DOHH2 (cell line): Measurements from ENCODE around the gene UPF1.

Experiments
- H3F3A ChIP-seq: fragments of 200-600 bp; sonication (generic), shearing (Covaris generic); 2 replicates; pipeline ENCODE4 v1.6.0; 2016; ENCODE audit warnings: antibody characterized with exemption, mild to moderate bottlenecking; ENCODE audit not compliant: control insufficient read depth, insufficient read depth
- H3K27ac ChIP-seq: fragments of 200-600 bp; sonication (generic); 2 replicates; pipeline ENCODE4 v1.5.1; 2014; ENCODE audit warnings: low read depth, mild to moderate bottlenecking, low read length, moderate library complexity
- H3K27me3 ChIP-seq: fragments of 200-600 bp; sonication (generic); 2 replicates; pipeline ENCODE4 v1.6.1; 2014; ENCODE audit warnings: mild to moderate bottlenecking, low read length, mixed read lengths; ENCODE audit not compliant: control insufficient read depth
- H3K36me3 ChIP-seq: fragments of 200-600 bp; sonication (generic); 2 replicates; pipeline ENCODE4 v1.6.1; 2014; ENCODE audit warnings: mild to moderate bottlenecking, low read length, moderate library complexity, mixed read lengths; ENCODE audit not compliant: control insufficient read depth
- H3K4me1 ChIP-seq: fragments of 200-600 bp; sonication (generic); 2 replicates; pipeline ENCODE4 v1.6.1; 2014; ENCODE audit warnings: mild to moderate bottlenecking, low read length, mixed read lengths; ENCODE audit not compliant: control insufficient read depth
- H3K4me2 ChIP-seq: fragments of 200-600 bp; sonication (generic); 2 replicates; pipeline ENCODE4 v1.6.0; 2014; ENCODE audit warnings: mild to moderate bottlenecking, low read length, moderate library complexity
- H3K4me3 ChIP-seq: fragments of 200-600 bp; sonication (generic); 2 replicates; pipeline ENCODE4 v1.5.1; 2014; ENCODE audit warnings: mild to moderate bottlenecking, low read length, mixed read lengths
- H3K79me2 ChIP-seq: fragments of 200-600 bp; sonication (generic); 2 replicates; pipeline ENCODE4 v1.6.1; 2014; ENCODE audit warnings: mild to moderate bottlenecking, low read length, mixed read lengths; ENCODE audit not compliant: control insufficient read depth
- H3K9me2 ChIP-seq: fragments of 200-600 bp; sonication (generic); replicated peaks from 2 replicates; pipeline ENCODE4 v1.6.1; 2014; ENCODE audit warnings: mild to moderate bottlenecking, low read length, mixed read lengths; ENCODE audit not compliant: control insufficient read depth
- H3K9me3 ChIP-seq: fragments of 200-600 bp; sonication (generic); 2 replicates; pipeline ENCODE4 v1.6.1; 2014; ENCODE audit warnings: antibody characterized with exemption, low read length, mixed read lengths; ENCODE audit not compliant: control insufficient read depth, insufficient read depth
- H4K20me1 ChIP-seq: fragments of 200-600 bp; sonication (generic); 2 replicates; pipeline ENCODE4 v1.6.0; 2014; ENCODE audit warnings: low read depth, mild to moderate bottlenecking, antibody characterized with exemption, low read length, moderate library complexity; ENCODE audit not compliant: control insufficient read depth, insufficient read depth
- EZH2phosphoT487 ChIP-seq: fragments of 200-600 bp; sonication (generic); IDR thresholded peaks from 2 replicates; pipeline ENCODE4 v1.6.1; 2017; ENCODE audit warnings: borderline replicate concordance, mild to moderate bottlenecking, antibody characterized with exemption, low read length, moderate library complexity, mixed read lengths
- TF ChIP-seq, protein P1 (sequence below): fragments of 200-600 bp; sonication (generic); IDR thresholded peaks from one replicate; pipeline ENCODE4 v1.5.1; 2014; ENCODE audit warnings: antibody characterized with exemption, mild to moderate bottlenecking, low read depth, low read length; ENCODE audit not compliant: poor library complexity, severe bottlenecking

The UPF1 gene

DNA sequence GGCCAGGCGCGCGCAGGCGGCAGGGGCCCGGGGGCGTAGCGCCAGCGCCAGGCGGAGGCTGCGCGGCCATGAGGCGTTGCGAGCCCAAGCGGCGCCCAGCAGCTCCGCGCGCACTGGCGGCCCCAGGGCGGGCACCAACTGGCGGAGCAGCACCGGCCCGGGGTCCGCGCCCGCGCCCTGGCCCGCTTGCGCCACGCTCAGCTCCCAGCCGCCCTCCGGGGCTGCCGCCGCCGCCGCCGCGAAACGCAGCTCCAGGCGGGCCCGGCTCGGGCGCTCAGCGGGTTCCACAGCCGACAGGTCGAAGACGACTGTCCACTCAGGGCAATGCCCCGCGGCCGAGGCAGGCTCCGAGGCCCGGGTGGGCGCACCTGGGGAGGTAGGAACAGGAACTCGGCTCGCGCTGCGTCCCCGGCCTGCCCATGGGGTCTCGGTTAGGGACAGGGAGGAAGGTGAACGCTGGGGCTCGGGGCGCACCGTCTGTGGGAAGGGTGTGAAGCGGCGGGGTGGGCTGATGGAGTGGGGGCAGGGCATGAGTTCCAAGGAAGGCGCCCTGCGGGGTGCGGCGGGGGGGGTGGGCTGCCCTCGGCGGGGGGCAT, 37.4 kb downstream of the UPF1 start:
- no peaks in the 10 kb centered on the region for H3K9me2 ChIP-seq
- no peak overlapping the region for H3K27ac ChIP-seq
- H3K4me2 ChIP-seq = no peak overlapping the region
- H3K79me2 ChIP-seq = peaks cover 14% of the 10 kb centered on the region
- peaks cover 15% of the 10 kb centered on the region; the same call in 1 of the 2 replicates for H4K20me1 ChIP-seq
- H3K36me3 ChIP-seq = peaks cover 45% of the 10 kb centered on the region
- no peak overlapping the region for H3K4me3 ChIP-seq
- no peaks in the 10 kb centered on the region for H3K9me3 ChIP-seq
- no peaks in the 10 kb centered on the region for H3K27me3 ChIP-seq
- peaks cover 3% of the 10 kb centered on the region; the same call in 1 of the 2 replicates for H3F3A ChIP-seq
- no peaks in the 10 kb centered on the region for H3K4me1 ChIP-seq
- no peak for TF ChIP-seq EZH2phosphoT487
- TF ChIP-seq, protein P1, sequence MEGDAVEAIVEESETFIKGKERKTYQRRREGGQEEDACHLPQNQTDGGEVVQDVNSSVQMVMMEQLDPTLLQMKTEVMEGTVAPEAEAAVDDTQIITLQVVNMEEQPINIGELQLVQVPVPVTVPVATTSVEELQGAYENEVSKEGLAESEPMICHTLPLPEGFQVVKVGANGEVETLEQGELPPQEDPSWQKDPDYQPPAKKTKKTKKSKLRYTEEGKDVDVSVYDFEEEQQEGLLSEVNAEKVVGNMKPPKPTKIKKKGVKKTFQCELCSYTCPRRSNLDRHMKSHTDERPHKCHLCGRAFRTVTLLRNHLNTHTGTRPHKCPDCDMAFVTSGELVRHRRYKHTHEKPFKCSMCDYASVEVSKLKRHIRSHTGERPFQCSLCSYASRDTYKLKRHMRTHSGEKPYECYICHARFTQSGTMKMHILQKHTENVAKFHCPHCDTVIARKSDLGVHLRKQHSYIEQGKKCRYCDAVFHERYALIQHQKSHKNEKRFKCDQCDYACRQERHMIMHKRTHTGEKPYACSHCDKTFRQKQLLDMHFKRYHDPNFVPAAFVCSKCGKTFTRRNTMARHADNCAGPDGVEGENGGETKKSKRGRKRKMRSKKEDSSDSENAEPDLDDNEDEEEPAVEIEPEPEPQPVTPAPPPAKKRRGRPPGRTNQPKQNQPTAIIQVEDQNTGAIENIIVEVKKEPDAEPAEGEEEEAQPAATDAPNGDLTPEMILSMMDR = no peak

DNA sequence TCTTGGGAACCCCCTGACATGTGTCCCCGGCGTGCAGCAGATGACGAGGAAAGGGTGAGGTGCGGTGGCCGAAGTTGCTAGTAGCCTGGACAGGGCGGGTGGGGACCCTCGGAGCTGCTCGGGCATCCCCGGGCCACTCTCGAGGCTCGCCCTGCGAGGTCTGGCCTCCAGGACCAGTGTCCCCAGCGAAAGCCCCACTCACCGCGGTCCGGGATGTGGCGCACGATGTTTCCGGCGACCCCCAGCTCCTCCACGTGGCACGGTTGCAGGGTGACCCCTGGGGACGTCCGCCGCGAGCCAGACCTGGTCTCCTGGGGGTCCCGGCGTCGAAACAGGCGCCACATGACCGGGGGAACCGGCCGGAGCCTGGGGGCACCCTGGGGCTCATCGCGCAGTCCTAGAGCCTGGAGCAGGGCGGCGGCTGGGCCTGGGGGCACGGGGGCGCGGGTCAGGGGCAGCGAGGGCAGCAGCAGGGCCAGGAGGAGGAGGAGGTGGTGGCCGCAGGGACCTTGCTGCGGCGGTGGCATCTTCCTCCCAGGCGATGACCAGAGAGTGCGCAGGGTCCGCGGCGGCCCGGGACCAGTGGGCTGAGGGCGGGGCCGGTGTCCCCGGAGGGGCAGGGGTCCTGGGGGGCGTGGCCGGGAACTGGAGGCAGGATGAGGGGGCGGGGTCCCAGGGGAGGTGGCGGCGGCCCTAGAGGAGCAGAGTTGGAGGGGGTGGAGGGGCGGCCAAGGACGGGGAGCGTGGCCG, 38.2 kb downstream of the UPF1 start:
- TF ChIP-seq, protein P1 = no peak
- no peak for TF ChIP-seq EZH2phosphoT487
- peaks cover 3% of the 10 kb centered on the region; the same call in 1 of the 2 replicates for H3F3A ChIP-seq
- peaks cover 15% of the 10 kb centered on the region; the same call in 1 of the 2 replicates for H4K20me1 ChIP-seq
- no peak overlapping the region for H3K4me2 ChIP-seq
- H3K9me3 ChIP-seq = no peaks in the 10 kb centered on the region
- H3K27me3 ChIP-seq = no peaks in the 10 kb centered on the region
- H3K4me1 ChIP-seq = no peaks in the 10 kb centered on the region
- no peak overlapping the region for H3K4me3 ChIP-seq
- H3K36me3 ChIP-seq = peaks cover 42% of the 10 kb centered on the region
- no peak overlapping the region for H3K27ac ChIP-seq
- no peaks in the 10 kb centered on the region for H3K9me2 ChIP-seq
- peaks cover 14% of the 10 kb centered on the region for H3K79me2 ChIP-seq

DNA sequence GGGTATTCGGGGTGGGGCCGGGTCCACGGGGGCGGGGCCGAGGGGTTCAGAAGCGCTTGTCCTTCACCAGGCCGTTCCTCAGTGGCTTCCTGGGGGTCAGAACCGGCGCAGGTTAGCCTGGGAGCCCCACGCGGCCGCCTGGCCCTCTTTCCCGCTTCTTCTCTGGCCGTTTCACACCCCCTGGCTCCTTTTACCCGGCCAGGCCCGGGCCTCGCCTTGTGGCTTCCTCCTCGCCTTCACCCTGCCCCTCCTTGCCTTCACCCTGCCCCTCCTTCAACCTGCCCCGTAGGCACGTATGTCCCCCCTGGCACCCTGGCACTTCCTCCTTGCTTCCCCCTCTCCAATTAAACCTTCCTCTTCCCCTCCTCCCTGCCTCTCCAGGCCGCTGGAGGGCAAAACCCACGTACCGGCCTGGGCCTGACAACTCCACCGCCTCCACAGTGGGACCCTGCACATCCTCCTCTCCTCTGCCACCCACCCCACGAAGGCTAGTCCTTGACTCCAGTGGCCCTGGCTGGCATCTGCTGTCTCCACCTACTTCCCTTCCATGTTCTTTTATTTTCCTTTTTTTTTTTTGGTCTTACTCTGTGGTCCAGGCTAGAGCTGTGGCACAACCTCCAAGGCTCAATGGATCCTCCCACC, 38.9 kb downstream of the UPF1 start:
- Histone ChIP-seq H3K79me2 (peaks cover 14% of the 10 kb centered on the region), H3K4me1 (no peaks in the 10 kb centered on the region), H3K27me3 (no peaks in the 10 kb centered on the region), H3K4me2 (no peak overlapping the region), H3F3A (peaks cover 4% of the 10 kb centered on the region), H3K9me3 (no peaks in the 10 kb centered on the region), H3K4me3 (no peak overlapping the region), H3K36me3 (peaks cover 35% of the 10 kb centered on the region), H3K9me2 (no peaks in the 10 kb centered on the region), H4K20me1 (peaks cover 15% of the 10 kb centered on the region; the same call in 1 of the 2 replicates), H3K27ac (no peak overlapping the region)
- no peak for TF ChIP-seq EZH2phosphoT487
- TF ChIP-seq, protein P1 = no peak
